Measurements from ENCODE around the gene FUBP3. TPM values are rescaled to one million over a fixed set of nuclear protein-coding genes. Genes with fewer than 3 reads are reported as not detected.

The FUBP3 gene
- polyA plus RNA-seq, 1 donor: 67.9 TPM

DNA sequence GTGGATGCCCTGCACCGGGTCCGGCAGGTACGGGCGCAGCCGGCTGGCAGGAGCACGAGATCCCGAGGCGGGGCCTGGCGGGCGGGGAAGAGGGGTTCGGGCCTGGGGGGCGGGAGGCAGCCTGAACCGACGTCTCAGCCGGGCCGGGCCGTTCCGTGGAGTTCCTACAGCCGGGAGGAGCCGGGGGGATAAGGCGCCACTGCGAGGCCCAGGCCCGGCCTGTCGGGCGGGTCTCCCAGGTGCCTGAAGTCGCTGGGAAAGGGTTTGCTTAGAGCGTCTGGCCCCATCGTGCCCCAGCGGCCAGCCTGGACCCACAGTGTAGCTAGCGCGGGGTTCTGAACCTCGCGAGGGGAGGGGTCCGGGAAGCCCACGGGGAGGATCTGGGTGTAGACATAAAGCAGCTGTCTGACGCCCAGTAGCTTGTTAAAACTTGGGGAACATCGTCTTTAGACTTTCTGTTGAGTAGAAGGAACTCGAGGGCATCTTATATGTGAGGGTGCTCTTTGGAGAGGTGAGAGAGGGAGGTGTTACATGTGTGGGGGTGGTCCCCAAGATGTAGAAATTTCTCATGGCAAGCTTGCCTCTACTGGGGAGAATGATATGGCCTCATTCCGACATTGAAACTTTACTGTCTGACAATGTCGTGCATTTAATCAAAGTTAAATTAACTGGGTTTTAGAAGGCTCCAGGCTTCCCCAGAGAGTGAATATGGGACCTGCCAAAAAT is 524 bp downstream of the FUBP3 start:
- WGBS (ENCODE audit: insufficient coverage, low lambda C conversion rate): no CpG with 5 or more reads among the region's 40 CpGs
- no peak for DNase-seq
- Histone ChIP-seq H3K27me3 (ENCODE audit: control insufficient read depth, insufficient read depth, low read length) (no peaks in the 10 kb centered on the region), H3K9me3 (ENCODE audit: control insufficient read depth, low read depth, low read length) (no peaks in the 10 kb centered on the region), H3K4me1 (ENCODE audit: control insufficient read depth, insufficient read depth, low read length) (peaks cover 4% of the 10 kb centered on the region), H3K36me3 (ENCODE audit: control insufficient read depth, insufficient read depth, low read length) (peaks cover 6% of the 10 kb centered on the region), H3K27ac (ENCODE audit: low read length) (peak overlapping the region; percentile 56), H3K4me3 (ENCODE audit: low read length) (peak overlapping the region; percentile 99)

- peaks cover 4% of the 10 kb centered on the region for H3K4me1 ChIP-seq (ENCODE audit: control insufficient read depth, insufficient read depth, low read length)
- no peaks in the 10 kb centered on the region for H3K27me3 ChIP-seq (ENCODE audit: control insufficient read depth, insufficient read depth, low read length)
- H3K36me3 ChIP-seq (ENCODE audit: control insufficient read depth, insufficient read depth, low read length): peaks cover 7% of the 10 kb centered on the region
- WGBS (ENCODE audit: insufficient coverage, low lambda C conversion rate): no CpG with 5 or more reads among the region's 3 CpGs
- no peaks in the 10 kb centered on the region for H3K9me3 ChIP-seq (ENCODE audit: control insufficient read depth, low read depth, low read length)
- peak overlapping the region; percentile 22 for H3K27ac ChIP-seq (ENCODE audit: low read length)
- peak; percentile 33 to 62 for DNase-seq
- no peak overlapping the region for H3K4me3 ChIP-seq (ENCODE audit: low read length)
These were observed 2.4 kb downstream of the FUBP3 start for GRCh38 chr9:130581766-130582165.

DNA sequence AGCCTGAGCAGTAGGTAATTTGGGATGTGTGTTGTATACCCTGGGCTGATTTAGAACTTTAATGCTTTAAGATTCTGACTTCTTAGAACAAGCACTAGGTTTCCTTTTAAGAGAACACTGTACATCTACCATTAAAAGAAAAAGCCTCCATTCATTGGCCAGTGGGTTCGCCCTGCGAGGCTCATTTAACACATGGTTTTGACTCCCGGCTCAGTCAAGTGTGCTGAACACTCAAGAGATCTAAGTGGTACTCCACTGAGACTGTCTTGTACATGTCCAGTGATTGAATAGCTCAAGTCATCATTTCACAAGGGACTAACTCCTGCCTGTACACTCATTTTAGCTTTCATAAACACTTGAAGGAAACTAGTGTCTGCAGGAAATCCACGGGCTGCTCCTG is 3.9 kb downstream of the FUBP3 start:
- Histone ChIP-seq H3K27me3 (ENCODE audit: control insufficient read depth, insufficient read depth, low read length) (no peaks in the 10 kb centered on the region), H3K9me3 (ENCODE audit: control insufficient read depth, low read depth, low read length) (no peaks in the 10 kb centered on the region), H3K36me3 (ENCODE audit: control insufficient read depth, insufficient read depth, low read length) (peaks cover 7% of the 10 kb centered on the region), H3K4me1 (ENCODE audit: control insufficient read depth, insufficient read depth, low read length) (peaks cover 3% of the 10 kb centered on the region), H3K27ac (ENCODE audit: low read length) (no peak overlapping the region), H3K4me3 (ENCODE audit: low read length) (no peak overlapping the region)
- no CpG with 5 or more reads among the region's 4 CpGs for WGBS (ENCODE audit: insufficient coverage, low lambda C conversion rate)
- DNase-seq: no peak

DNA sequence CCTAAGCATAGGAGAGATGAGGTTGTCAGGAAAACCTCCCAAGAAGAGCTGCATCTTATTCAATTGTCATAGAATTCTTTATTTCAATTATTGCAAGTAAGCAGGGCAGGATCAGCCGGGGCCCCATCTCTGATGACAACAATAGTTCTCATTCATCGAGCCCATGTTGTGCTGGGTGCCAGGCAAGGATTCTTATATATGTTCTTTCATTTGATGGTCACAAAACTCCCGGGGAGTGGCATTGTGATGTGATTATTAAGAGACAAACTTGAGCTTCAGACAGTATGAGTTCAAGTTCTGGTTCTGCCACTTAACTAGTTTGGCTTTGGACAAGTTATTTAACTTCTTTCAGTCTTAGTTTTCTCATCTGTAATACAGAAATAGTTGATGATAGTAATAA is 8.5 kb downstream of the FUBP3 start:
- no peak for DNase-seq
- WGBS (ENCODE audit: insufficient coverage, low lambda C conversion rate): no CpG with 5 or more reads among the region's 3 CpGs
- H3K4me3 ChIP-seq (ENCODE audit: low read length): no peak overlapping the region
- peaks cover 12% of the 10 kb centered on the region for H3K36me3 ChIP-seq (ENCODE audit: control insufficient read depth, insufficient read depth, low read length)
- H3K4me1 ChIP-seq (ENCODE audit: control insufficient read depth, insufficient read depth, low read length): no peaks in the 10 kb centered on the region
- H3K27me3 ChIP-seq (ENCODE audit: control insufficient read depth, insufficient read depth, low read length): no peaks in the 10 kb centered on the region
- no peak overlapping the region for H3K27ac ChIP-seq (ENCODE audit: low read length)
- H3K9me3 ChIP-seq (ENCODE audit: control insufficient read depth, low read depth, low read length): no peaks in the 10 kb centered on the region

GRCh38 chr9:130588416-130588815 is 9.0 kb downstream of the FUBP3 start:
- H3K27me3 ChIP-seq (ENCODE audit: control insufficient read depth, insufficient read depth, low read length): no peaks in the 10 kb centered on the region
- no peak overlapping the region for H3K4me3 ChIP-seq (ENCODE audit: low read length)
- H3K9me3 ChIP-seq (ENCODE audit: control insufficient read depth, low read depth, low read length): no peaks in the 10 kb centered on the region
- no peak for DNase-seq
- no peak overlapping the region for H3K27ac ChIP-seq (ENCODE audit: low read length)
- WGBS (ENCODE audit: insufficient coverage, low lambda C conversion rate): no CpG with 5 or more reads among the region's 4 CpGs
- no peaks in the 10 kb centered on the region for H3K4me1 ChIP-seq (ENCODE audit: control insufficient read depth, insufficient read depth, low read length)
- peaks cover 9% of the 10 kb centered on the region for H3K36me3 ChIP-seq (ENCODE audit: control insufficient read depth, insufficient read depth, low read length)

DNA sequence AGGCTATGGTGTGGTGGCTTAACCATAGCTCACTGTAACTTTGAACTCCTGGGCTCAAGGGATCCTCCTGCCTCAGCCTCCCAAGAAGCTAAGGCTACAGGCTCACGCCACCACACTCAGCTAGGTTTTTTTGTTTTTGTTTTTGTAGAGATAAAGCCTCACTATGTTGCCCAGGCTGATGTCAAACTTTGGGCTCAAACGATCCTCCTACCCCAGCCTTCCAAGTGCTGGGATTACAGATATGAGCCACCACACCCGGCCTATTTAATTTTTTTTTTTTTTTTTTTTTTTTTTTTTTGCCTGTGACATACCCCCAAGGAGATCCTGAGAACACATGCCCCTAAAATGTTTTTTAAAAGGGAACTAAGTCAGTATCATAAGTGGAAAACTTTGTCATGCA is 10.4 kb downstream of the FUBP3 start:
- no CpG with 5 or more reads among the region's 3 CpGs for WGBS (ENCODE audit: insufficient coverage, low lambda C conversion rate)
- H3K27ac ChIP-seq (ENCODE audit: low read length): no peak overlapping the region
- H3K9me3 ChIP-seq (ENCODE audit: control insufficient read depth, low read depth, low read length): no peaks in the 10 kb centered on the region

DNA sequence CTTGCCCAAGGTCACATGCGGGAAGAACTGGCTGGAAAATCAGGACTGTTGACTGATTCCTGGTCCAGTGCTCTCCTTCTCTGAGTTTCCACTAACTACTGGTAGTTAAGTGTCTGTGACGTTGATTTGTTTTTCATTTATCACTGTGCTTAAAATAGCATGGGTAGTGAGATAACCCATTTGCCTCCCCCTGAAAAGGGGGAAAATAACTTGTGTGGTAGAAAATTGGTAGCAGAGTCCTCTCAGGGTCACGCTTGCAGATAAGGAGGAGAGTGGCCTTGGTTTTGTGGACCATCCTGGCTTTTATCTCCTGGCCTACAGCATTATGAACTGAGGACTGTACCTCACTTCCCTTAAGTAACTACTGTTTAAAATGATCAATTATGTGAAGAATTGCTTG is 10.9 kb downstream of the FUBP3 start:
- no CpG with 5 or more reads among the region's 3 CpGs for WGBS (ENCODE audit: insufficient coverage, low lambda C conversion rate)
- no peak overlapping the region for H3K27ac ChIP-seq (ENCODE audit: low read length)
- peak in 1 of 2 donors; percentile 6 for DNase-seq

More for the DNA sequence above, 10.4 kb downstream of the FUBP3 start:
- Histone ChIP-seq H3K36me3 (ENCODE audit: control insufficient read depth, insufficient read depth, low read length) (peaks cover 11% of the 10 kb centered on the region), H3K4me3 (ENCODE audit: low read length) (no peak overlapping the region), H3K4me1 (ENCODE audit: control insufficient read depth, insufficient read depth, low read length) (no peaks in the 10 kb centered on the region), H3K27me3 (ENCODE audit: control insufficient read depth, insufficient read depth, low read length) (no peaks in the 10 kb centered on the region)
- no peak for DNase-seq

DNA sequence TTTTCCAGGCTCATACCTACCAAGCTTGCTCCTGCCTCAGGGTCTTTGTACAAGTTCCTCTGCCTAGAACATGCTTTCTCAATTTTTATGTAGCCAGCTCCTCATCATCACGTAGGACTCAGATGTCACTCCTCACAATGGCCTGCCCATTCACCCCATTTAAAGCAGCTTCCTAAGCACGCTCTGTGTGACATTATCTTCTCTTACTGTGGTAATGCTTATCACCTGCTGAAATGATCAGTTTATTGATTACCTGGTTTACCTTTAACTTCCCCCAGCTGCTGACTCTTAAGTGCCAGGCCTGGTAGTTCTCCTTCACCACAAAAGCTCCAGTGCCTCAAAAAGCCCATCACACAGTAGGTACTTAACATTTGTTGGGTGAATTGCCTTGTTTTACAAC is 13.6 kb downstream of the FUBP3 start:
- peaks cover 26% of the 10 kb centered on the region for H3K36me3 ChIP-seq (ENCODE audit: control insufficient read depth, insufficient read depth, low read length)
- no peak overlapping the region for H3K4me3 ChIP-seq (ENCODE audit: low read length)
- no peaks in the 10 kb centered on the region for H3K4me1 ChIP-seq (ENCODE audit: control insufficient read depth, insufficient read depth, low read length)
- H3K27me3 ChIP-seq (ENCODE audit: control insufficient read depth, insufficient read depth, low read length): no peaks in the 10 kb centered on the region
- H3K27ac ChIP-seq (ENCODE audit: low read length): no peak overlapping the region
- H3K9me3 ChIP-seq (ENCODE audit: control insufficient read depth, low read depth, low read length): no peaks in the 10 kb centered on the region
- DNase-seq: no peak
- whole genome bisulfite sequencing (ENCODE audit: insufficient coverage, low lambda C conversion rate): no CpG with 5 or more reads among the region's 2 CpGs

More for the DNA sequence above, 10.9 kb downstream of the FUBP3 start:
- H3K27me3 ChIP-seq (ENCODE audit: control insufficient read depth, insufficient read depth, low read length): no peaks in the 10 kb centered on the region
- H3K4me3 ChIP-seq (ENCODE audit: low read length): no peak overlapping the region
- no peaks in the 10 kb centered on the region for H3K4me1 ChIP-seq (ENCODE audit: control insufficient read depth, insufficient read depth, low read length)
- H3K9me3 ChIP-seq (ENCODE audit: control insufficient read depth, low read depth, low read length): no peaks in the 10 kb centered on the region
- H3K36me3 ChIP-seq (ENCODE audit: control insufficient read depth, insufficient read depth, low read length): peaks cover 11% of the 10 kb centered on the region

DNA sequence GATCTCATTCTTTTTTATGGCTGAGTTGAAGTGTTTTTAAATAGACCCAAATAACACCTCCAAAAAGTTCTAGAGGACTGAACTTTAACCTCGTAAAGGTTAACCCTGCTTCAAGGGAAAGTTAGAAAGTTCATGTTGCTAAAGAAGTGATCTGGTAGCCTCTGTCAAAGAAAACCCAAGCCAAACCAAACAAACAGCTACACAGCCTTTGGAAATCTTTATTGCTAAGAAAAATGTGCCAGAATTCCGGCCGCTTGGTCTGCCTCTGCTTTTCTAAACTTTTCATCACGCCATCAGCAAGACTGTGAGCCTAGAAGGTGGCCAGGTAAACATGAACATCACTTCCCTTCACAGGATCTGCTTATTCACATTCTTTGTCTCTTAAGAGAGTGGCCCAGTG is 17.9 kb downstream of the FUBP3 start:
- Histone ChIP-seq H3K27ac (ENCODE audit: low read length) (no peak overlapping the region), H3K4me3 (ENCODE audit: low read length) (no peak overlapping the region), H3K9me3 (ENCODE audit: control insufficient read depth, low read depth, low read length) (no peaks in the 10 kb centered on the region), H3K36me3 (ENCODE audit: control insufficient read depth, insufficient read depth, low read length) (peaks cover 53% of the 10 kb centered on the region), H3K4me1 (ENCODE audit: control insufficient read depth, insufficient read depth, low read length) (no peaks in the 10 kb centered on the region), H3K27me3 (ENCODE audit: control insufficient read depth, insufficient read depth, low read length) (no peaks in the 10 kb centered on the region)
- DNase-seq: no peak
- 100% methylated on average over 1 of the region's 4 CpGs for WGBS (ENCODE audit: insufficient coverage, low lambda C conversion rate)

- Histone ChIP-seq H3K4me1 (ENCODE audit: control insufficient read depth, insufficient read depth, low read length) (no peaks in the 10 kb centered on the region), H3K4me3 (ENCODE audit: low read length) (no peak overlapping the region), H3K36me3 (ENCODE audit: control insufficient read depth, insufficient read depth, low read length) (peaks cover 51% of the 10 kb centered on the region), H3K9me3 (ENCODE audit: control insufficient read depth, low read depth, low read length) (no peaks in the 10 kb centered on the region), H3K27ac (ENCODE audit: low read length) (no peak overlapping the region), H3K27me3 (ENCODE audit: control insufficient read depth, insufficient read depth, low read length) (no peaks in the 10 kb centered on the region)
- 83% methylated on average over 2 of the region's 5 CpGs for WGBS (ENCODE audit: insufficient coverage, low lambda C conversion rate)
- DNase-seq: no peak
These were observed 18.8 kb downstream of the FUBP3 start for GRCh38 chr9:130598188-130598587.

DNA sequence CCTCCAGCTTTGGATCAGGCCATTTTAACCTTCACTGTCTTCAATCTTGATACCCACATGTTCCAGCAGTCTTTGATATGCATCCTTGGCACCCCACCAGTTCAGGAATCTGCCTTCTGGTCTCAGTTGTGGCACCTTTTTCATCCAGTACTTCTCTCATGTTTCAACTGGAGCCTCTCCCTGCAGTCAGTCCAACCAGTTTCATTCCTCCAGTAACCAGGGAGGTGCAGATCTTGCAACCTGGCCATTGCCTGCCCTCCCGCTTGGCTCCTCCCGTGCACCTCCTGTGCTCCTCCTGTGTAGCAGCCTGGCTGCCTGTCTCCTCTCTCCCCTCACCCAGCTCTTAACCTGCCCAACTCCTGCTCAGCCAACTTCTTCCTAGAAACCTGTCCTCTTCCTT is 20.2 kb downstream of the FUBP3 start:
- no peaks in the 10 kb centered on the region for H3K27me3 ChIP-seq (ENCODE audit: control insufficient read depth, insufficient read depth, low read length)
- H3K9me3 ChIP-seq (ENCODE audit: control insufficient read depth, low read depth, low read length): no peaks in the 10 kb centered on the region
- H3K4me1 ChIP-seq (ENCODE audit: control insufficient read depth, insufficient read depth, low read length): no peaks in the 10 kb centered on the region
- WGBS (ENCODE audit: insufficient coverage, low lambda C conversion rate): 100% methylated on average over 2 of the region's 2 CpGs
- H3K27ac ChIP-seq (ENCODE audit: low read length): no peak overlapping the region
- no peak for DNase-seq
- no peak overlapping the region for H3K4me3 ChIP-seq (ENCODE audit: low read length)
- peaks cover 60% of the 10 kb centered on the region for H3K36me3 ChIP-seq (ENCODE audit: control insufficient read depth, insufficient read depth, low read length)

Measured in large intestine (tissue), 3 donors.